Osteocyte (in vitro differentiated cells): Measurements from ENCODE around the gene TRMT10B. TPM values are rescaled to one million over a fixed set of nuclear protein-coding genes. Genes with fewer than 3 reads are reported as not detected.
"Not testable (repeated sequence)": the region's sequence is repeated elsewhere in the genome, so short reads cannot be mapped to it uniquely, and the experiment has no call there.

ENCODE experiments used
- DNase-seq: peaks from one replicate; pipeline ENCODE4 v3.0.0; 2021; ENCODE audit warnings: mixed read lengths; ENCODE audit not compliant: unreplicated experiment; ENCODE audit errors: extremely low spot score
- H3K27ac Mint-ChIP-seq: one replicate; pipeline ENCODE4 v1.8.0; 2021; ENCODE audit warnings: mild to moderate bottlenecking, mixed read lengths; ENCODE audit not compliant: unreplicated experiment
- H3K27me3 Mint-ChIP-seq: one replicate; pipeline ENCODE4 v1.8.0; 2021; ENCODE audit warnings: mixed read lengths; ENCODE audit not compliant: unreplicated experiment
- H3K36me3 Mint-ChIP-seq: one replicate; pipeline ENCODE4 v1.8.0; 2021; ENCODE audit warnings: mixed read lengths; ENCODE audit not compliant: unreplicated experiment
- H3K4me1 Mint-ChIP-seq: one replicate; pipeline ENCODE4 v1.8.0; 2021; ENCODE audit warnings: mixed read lengths; ENCODE audit not compliant: unreplicated experiment
- H3K4me3 Mint-ChIP-seq: one replicate; pipeline ENCODE4 v1.8.0; 2021; ENCODE audit warnings: mild to moderate bottlenecking, moderate library complexity, mixed read lengths; ENCODE audit not compliant: unreplicated experiment
- H3K9me3 Mint-ChIP-seq: one replicate; pipeline ENCODE4 v1.8.0; 2021; ENCODE audit warnings: mixed read lengths; ENCODE audit not compliant: unreplicated experiment
- CTCF ChIP-seq: fragments of 200-600 bp; sonication (generic); IDR thresholded peaks from 2 replicates; pipeline ENCODE4 v1.5.0; 2021; ENCODE audit warnings: antibody characterized with exemption, mild to moderate bottlenecking, moderate library complexity
- total RNA-seq: library from RNA; stranded (reverse); gene quantifications from 2 replicates; pipeline ENCODE4 v1.2.1, GENCODE V29; 2021

The TRMT10B gene
- total RNA-seq, 1 donor from 2014 or later: 10.8 TPM

GRCh38 chr9:37760416-37761161, 7.0 kb downstream of the TRMT10B start:
- TF ChIP-seq CTCF: no peak
- H3K36me3 Mint-ChIP-seq: peaks cover 24% of the 10 kb centered on the region
- H3K4me3 Mint-ChIP-seq: no peak overlapping the region
- H3K27me3 Mint-ChIP-seq: no peaks in the 10 kb centered on the region
- no peaks in the 10 kb centered on the region for H3K4me1 Mint-ChIP-seq
- no peak overlapping the region for H3K27ac Mint-ChIP-seq
- no peak for DNase-seq
- H3K9me3 Mint-ChIP-seq: no peaks in the 10 kb centered on the region

- no peak overlapping the region for H3K27ac Mint-ChIP-seq
- DNase-seq: no peak
- H3K9me3 Mint-ChIP-seq: no peaks in the 10 kb centered on the region
- H3K4me1 Mint-ChIP-seq: no peaks in the 10 kb centered on the region
- H3K4me3 Mint-ChIP-seq: no peak overlapping the region
- TF ChIP-seq CTCF: no peak
- H3K36me3 Mint-ChIP-seq: peaks cover 28% of the 10 kb centered on the region
- no peaks in the 10 kb centered on the region for H3K27me3 Mint-ChIP-seq
Measured at GRCh38 chr9:37761511-37761910, 7.9 kb downstream of the TRMT10B start.

- H3K36me3 Mint-ChIP-seq: peaks cover 36% of the 10 kb centered on the region
- H3K27me3 Mint-ChIP-seq, H3K9me3 Mint-ChIP-seq, DNase-seq, H3K4me3 Mint-ChIP-seq, H3K27ac Mint-ChIP-seq, H3K4me1 Mint-ChIP-seq: not testable (repeated sequence)
Measured at GRCh38 chr9:37765263-37765662, 11.7 kb downstream of the TRMT10B start.

GRCh38 chr9:37769306-37769705, 15.7 kb downstream of the TRMT10B start:
- DNase-seq: no peak
- Mint-ChIP-seq H3K4me3 (no peak overlapping the region), H3K4me1 (no peaks in the 10 kb centered on the region), H3K27me3 (no peaks in the 10 kb centered on the region), H3K27ac (no peak overlapping the region), H3K36me3 (peaks cover 29% of the 10 kb centered on the region), H3K9me3 (no peaks in the 10 kb centered on the region)
- TF ChIP-seq CTCF: no peak

- H3K27ac Mint-ChIP-seq: no peak overlapping the region
- no peak for DNase-seq
- no peaks in the 10 kb centered on the region for H3K4me1 Mint-ChIP-seq
- peaks cover 31% of the 10 kb centered on the region for H3K36me3 Mint-ChIP-seq
- H3K27me3 Mint-ChIP-seq: no peaks in the 10 kb centered on the region
- no peak overlapping the region for H3K4me3 Mint-ChIP-seq
- no peak for TF ChIP-seq CTCF
- H3K9me3 Mint-ChIP-seq: no peaks in the 10 kb centered on the region
Measured at GRCh38 chr9:37769995-37770394, 16.4 kb downstream of the TRMT10B start.
